ENCODE measurements around the gene CAMK2G.

CAMK2G gene

GRCh38 chr10:73879296-73880173, 5.2 kb upstream of the CAMK2G start:
- peak; percentile 90 to 92 for DNase-seq (ENCODE audit: low read depth in 2 of 2)

DNA sequence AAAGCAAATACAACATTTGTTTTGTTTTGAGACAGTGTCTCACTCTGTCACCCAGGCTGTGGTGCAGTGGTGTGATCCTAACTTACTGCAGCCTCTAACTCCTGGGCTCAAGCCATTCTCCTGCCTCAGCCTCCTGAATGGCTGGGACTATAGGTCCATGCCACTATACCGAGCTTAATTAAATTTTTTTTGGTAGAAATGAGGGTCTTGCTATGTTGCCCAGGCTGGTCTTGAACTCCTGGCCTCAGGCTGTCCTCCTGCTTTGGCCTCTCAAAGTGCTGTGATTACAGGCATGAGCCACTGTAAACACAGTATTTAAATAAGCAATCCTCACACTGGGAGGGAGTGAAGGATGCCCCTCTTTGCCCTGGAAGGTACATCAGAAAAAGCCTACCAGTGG, 4.0 kb upstream of the CAMK2G start:
- DNase-seq (ENCODE audit: low read depth in 2 of 2), result no peak

GRCh38 chr10:73877533-73878160, 3.3 kb upstream of the CAMK2G start:
- no peak for DNase-seq (ENCODE audit: low read depth in 2 of 2)

GRCh38 chr10:73876971-73877370, 2.6 kb upstream of the CAMK2G start:
- DNase-seq (ENCODE audit: low read depth in 2 of 2), result no peak

- DNase-seq (ENCODE audit: low read depth in 2 of 2), result no peak
These were observed 2.2 kb upstream of the CAMK2G start for GRCh38 chr10:73876566-73876965.

GRCh38 chr10:73876157-73876556, 1.8 kb upstream of the CAMK2G start:
- no peak for DNase-seq (ENCODE audit: low read depth in 2 of 2)

DNA sequence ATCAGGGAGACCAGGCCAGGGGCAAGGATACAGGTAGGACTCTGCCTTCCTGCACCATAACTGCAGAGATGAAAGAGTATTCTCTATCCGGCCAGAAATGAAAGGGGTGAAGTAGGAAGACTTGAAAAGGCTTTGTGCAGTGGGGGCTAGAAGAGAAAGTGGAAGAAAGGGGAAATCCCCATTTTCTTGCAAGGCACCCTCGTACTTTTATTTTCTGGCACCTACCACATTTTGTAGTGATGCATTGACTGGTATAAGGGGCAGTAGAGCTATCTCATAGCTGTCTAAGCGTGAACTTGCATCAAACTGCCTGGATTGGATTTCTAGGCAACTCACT, 752 bp upstream of the CAMK2G start:
- peak in 1 of 2 donors; percentile 41 for DNase-seq (ENCODE audit: low read depth in 2 of 2)

GRCh38 chr10:73873838-73874215, 528 bp downstream of the CAMK2G start:
- no peak for DNase-seq (ENCODE audit: low read depth in 2 of 2)

DNA sequence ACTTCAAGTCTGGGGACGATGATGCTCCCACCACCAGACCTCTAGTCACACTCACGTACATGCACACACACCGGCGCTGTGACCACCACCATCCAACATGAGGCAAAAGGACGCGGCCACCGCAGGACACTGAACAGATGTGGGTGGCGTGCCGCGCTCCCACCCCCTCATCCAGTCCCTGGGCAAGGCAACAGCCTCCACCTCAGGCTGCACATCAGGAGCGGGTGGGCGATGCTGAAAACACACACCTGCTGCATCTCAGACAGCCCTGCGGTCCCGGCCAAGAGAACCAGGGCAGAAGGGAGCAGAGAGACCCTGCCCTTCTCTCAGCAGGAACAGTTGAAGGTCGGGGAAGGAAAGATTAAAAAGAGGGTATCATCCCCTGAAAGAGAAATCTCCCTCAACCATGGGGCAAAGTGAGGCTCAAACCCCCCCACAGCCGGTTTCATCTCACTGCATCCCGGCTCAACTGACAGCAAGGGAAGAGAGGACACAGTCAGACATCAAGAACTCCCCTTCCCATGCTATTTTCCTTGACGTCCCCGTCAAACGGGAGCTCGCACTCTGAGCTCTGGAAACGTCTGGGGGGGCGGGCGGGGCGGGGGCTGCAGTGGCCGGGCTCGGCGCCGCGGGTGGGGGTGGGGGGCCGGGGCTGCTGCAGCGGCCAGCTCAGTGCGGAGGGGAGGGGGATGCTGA, 1.1 kb downstream of the CAMK2G start:
- no peak for DNase-seq (ENCODE audit: low read depth in 2 of 2)

DNA sequence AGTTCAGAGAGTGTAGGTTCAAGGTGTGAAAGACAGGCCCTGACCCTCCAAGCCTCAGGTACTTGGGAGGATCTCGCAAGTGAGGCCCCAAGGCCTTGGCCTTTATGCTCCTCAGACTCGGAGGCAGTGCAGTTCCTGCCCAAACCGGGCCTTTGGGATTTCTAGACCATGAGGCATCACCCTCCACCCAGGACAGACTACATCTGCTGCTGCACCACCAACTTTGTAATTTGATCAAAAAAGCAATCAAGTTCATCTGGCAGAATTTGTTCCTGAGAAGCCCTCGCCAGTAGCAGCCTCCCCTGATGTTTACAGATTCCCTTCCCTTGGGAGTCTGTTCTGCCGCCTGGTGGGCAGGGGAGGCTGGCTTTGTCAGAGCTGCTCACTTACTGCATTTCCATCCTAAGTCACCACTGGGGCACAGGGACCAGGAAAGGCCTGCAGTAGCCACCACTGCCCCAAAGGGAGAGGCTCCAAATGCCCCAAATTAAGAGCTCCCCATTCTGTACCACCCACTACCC, 2.1 kb downstream of the CAMK2G start:
- no peak for DNase-seq (ENCODE audit: low read depth in 2 of 2)

DNA sequence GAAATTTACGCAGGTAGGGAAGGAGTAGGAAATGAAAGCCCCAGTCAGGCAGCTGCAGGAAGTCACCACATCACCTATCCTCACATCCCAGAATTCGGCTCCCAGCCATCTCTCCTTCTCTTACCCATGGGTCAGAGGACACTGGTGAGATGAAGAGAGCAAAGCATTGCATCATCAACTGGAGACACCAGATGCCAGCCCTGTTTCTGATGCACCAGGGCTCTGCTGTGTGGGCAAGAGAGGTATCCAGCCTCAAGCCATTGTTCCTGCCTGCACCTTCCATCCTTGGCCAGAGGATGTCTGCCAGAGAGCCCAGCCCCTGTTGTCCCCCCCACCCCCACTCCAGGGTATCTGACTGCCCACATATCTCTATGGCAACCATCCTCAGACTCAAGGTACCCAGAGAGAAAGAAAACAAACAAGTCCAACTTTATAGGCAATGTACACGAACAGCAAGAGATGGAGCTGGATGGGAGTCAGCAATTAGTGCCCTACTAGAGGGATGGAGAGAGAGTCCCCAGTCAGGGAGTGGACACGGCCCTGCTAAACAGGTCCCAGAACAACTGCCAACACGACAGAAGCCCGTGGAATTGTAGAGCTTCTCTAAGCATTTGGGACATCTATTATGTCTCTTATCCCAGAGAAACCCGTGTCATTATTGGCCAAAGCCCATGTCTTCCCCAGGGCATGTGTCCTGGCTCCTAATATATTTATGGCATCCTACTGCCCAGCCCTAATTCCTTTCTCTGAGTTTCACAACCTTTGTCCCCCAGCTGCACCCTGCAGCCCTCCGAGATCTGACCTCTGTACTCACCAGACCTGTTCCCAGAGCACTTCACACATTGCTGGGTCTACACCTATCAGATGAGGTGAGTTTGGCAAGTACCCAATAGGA, 2.8 kb downstream of the CAMK2G start:
- no peak for DNase-seq (ENCODE audit: low read depth in 2 of 2)

GRCh38 chr10:73868655-73869195, 5.6 kb downstream of the CAMK2G start:
- no peak for DNase-seq (ENCODE audit: low read depth in 2 of 2)

GRCh38 chr10:73867871-73868631, 6.3 kb downstream of the CAMK2G start:
- no peak for DNase-seq (ENCODE audit: low read depth in 2 of 2)

- DNase-seq (ENCODE audit: low read depth in 2 of 2), result no peak
These were observed 7.1 kb downstream of the CAMK2G start for GRCh38 chr10:73867126-73867807.

DNA sequence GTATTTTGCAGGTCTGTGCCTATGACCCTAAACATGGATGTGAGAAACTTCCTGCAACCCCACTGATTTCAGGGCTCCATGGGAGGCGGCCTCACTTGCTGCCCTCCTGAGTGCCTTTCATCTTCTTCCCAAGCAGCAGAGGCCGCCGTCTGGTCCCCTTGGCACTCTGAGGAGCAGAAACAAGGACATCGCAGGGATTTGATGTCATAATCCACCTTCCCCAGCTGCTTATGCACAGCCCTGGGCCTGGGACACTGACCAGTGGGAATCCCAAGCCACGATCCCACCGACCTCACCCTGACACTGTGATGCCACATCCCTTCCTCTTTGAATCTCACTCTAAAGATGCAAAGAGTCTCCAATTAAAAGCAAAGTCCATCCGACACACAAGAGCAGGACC, 7.7 kb downstream of the CAMK2G start:
- DNase-seq (ENCODE audit: low read depth in 2 of 2), result no peak

DNA sequence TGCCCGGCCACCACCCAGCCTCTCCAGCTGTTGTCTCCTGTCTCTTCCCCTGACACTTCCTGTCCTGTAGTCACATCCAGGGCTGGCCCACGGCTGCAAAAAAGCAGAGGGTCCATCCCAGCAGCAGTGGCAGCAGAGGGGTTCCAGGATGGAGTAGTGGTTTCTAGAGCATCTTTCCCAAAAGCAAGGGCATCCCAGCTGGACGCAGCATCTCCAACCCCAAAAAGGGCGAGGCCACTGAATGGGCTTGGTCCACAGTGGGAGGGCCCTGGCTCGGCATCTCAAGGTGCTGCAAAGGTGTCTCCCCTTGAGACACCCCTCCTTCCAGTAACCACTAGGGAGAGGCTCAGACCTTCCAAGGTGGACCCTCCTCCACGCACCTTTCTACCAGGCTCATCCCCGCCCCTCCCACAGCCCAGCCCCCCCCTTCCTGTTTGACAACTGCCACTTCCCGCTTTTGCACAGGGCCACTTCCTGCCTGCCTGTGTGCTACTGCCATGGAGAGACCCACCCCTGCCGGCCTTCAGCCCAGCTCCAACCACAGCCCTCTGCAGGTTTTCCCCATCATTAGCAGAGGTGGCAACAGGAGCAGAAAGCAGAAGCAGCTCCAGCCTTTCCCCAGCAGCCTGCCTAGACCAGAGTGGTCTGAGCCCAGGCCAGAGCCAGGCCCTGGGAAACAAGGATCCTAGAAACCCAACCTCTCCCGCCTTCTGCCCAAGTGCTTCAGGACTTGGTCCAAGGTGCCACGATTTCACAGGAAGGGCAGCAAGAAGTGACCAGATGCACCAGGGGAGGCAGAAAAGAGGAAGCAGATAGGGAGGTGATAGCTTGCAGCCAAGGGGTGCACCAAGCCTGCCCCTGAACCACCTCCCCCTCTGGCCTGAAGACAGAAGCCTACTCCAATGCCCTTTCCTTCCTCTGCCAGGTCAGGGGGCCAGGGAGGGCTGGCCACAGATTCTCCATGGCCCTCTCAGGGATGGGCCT, 8.6 kb downstream of the CAMK2G start:
- no peak for DNase-seq (ENCODE audit: low read depth in 2 of 2)

DNA sequence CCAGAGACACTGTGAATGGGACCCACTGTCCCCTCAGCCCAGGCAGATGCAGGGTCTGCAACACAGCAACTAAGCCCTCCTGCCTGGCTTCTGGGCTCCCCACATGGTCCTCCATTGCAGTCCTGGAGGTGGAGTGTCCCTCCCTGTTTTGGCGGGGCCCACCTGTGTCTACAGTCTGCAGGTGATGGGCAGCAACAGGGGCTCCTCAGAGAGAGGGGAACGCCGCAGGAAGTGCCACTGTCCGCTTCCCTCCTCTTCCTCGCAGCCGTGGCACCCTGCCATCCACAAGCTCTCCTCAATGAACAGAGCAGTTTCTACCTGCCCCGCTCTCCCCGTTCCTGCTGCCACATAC, 9.3 kb downstream of the CAMK2G start:
- DNase-seq (ENCODE audit: low read depth in 2 of 2), result no peak

DNA sequence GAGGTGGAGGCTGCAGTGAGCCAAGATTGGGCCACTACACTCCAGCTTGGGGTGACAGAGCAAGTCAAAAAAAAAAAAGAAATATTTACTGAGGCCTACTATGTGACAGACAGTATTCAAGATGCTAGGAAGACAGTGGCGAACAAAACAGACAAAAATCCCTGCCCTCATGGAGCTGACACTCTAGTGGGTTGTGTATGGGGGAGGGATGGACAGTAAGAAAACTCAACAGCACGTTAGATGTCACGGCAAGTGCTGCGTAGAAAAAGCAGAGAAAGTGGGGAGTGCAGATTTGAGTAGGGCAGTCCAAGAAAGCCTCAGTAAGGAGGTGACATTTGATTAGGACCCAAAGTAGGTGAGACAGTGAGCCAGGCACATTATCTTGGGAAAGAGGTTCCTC, 10.1 kb downstream of the CAMK2G start:
- DNase-seq (ENCODE audit: low read depth in 2 of 2), result no peak
